GM03348 (cell line): ENCODE data around the gene EMSY.

Experiments
- DNase-seq: peaks from one replicate; pipeline ENCODE4 v3.0.0; 2012; ENCODE audit warnings: low spot score

The EMSY gene

GRCh38 chr11:76515494-76515893 is 70.7 kb downstream of the EMSY start:
- no peak for DNase-seq

- no peak for DNase-seq
Measured at GRCh38 chr11:76523147-76523546, 78.3 kb downstream of the EMSY start.

GRCh38 chr11:76523786-76524436 is 79.1 kb downstream of the EMSY start:
- no peak for DNase-seq

- DNase-seq = no peak
Measured at GRCh38 chr11:76524461-76524860, 79.6 kb downstream of the EMSY start.

GRCh38 chr11:76524919-76525318 is 80.1 kb downstream of the EMSY start:
- DNase-seq = peak; percentile 65

GRCh38 chr11:76526878-76527277 is 82.1 kb downstream of the EMSY start:
- no peak for DNase-seq

- no peak for DNase-seq
Measured at GRCh38 chr11:76542436-76542835, 97.6 kb downstream of the EMSY start.

GRCh38 chr11:76543006-76543703 is 98.3 kb downstream of the EMSY start:
- DNase-seq = no peak

- DNase-seq = no peak
Measured at GRCh38 chr11:76550781-76551180, 106.0 kb downstream of the EMSY start.

GRCh38 chr11:76551400-76551799 is 106.6 kb downstream of the EMSY start:
- no peak for DNase-seq

GRCh38 chr11:76552987-76553386 is 108.2 kb downstream of the EMSY start:
- no peak for DNase-seq

GRCh38 chr11:76553554-76554476 is 109.0 kb downstream of the EMSY start:
- no peak for DNase-seq

GRCh38 chr11:76554767-76555166 is 109.9 kb downstream of the EMSY start:
- no peak for DNase-seq

- no peak for DNase-seq
Measured at GRCh38 chr11:76557466-76557865, 112.6 kb downstream of the EMSY start.

- DNase-seq = no peak
Measured at GRCh38 chr11:76558473-76558872, 113.7 kb downstream of the EMSY start.

GRCh38 chr11:76558891-76559290 is 114.1 kb downstream of the EMSY start:
- DNase-seq = no peak

- no peak for DNase-seq
Measured at GRCh38 chr11:76559346-76559745, 114.5 kb downstream of the EMSY start.

- DNase-seq = peak; percentile 31
Measured at GRCh38 chr11:76560219-76560618, 115.4 kb downstream of the EMSY start.

- DNase-seq = no peak
Measured at GRCh38 chr11:76561245-76561644, 116.4 kb downstream of the EMSY start.

GRCh38 chr11:76562541-76562940 is 117.7 kb downstream of the EMSY start:
- DNase-seq = no peak

- no peak for DNase-seq
Measured at GRCh38 chr11:76564364-76564763, 119.5 kb downstream of the EMSY start.

- no peak for DNase-seq
Measured at GRCh38 chr11:76566811-76567210, 122.0 kb downstream of the EMSY start.

- no peak for DNase-seq
Measured at GRCh38 chr11:76567261-76567660, 122.4 kb downstream of the EMSY start.
